AG09319 (cell line): Measurements from ENCODE around the gene ANP32B.
A peak's percentile ranks its signal among the peaks of the same experiment; 100 is the strongest.

Experiments used
- DNase-seq: peaks from one replicate; pipeline ENCODE4 v3.0.0-alpha.2; 2010; ENCODE audit warnings: low read depth; ENCODE audit errors: extremely low read depth
- TF ChIP-seq, protein P1 (sequence below): IDR thresholded peaks from 2 replicates; pipeline ENCODE4 v1.5.1; 2011; ENCODE audit warnings: low read depth, mild to moderate bottlenecking, inconsistent platforms, low read length, moderate library complexity

Gene ANP32B

GRCh38 chr9:98056269-98057137, 73.4 kb downstream of the ANP32B start, which contains the start of gene NANS:
NANS (plus strand) TSS chr9:98056732; CDS start chr9:98056809, 77 bp downstream.
- peak; percentile 67 for DNase-seq
- TF ChIP-seq, protein P1, sequence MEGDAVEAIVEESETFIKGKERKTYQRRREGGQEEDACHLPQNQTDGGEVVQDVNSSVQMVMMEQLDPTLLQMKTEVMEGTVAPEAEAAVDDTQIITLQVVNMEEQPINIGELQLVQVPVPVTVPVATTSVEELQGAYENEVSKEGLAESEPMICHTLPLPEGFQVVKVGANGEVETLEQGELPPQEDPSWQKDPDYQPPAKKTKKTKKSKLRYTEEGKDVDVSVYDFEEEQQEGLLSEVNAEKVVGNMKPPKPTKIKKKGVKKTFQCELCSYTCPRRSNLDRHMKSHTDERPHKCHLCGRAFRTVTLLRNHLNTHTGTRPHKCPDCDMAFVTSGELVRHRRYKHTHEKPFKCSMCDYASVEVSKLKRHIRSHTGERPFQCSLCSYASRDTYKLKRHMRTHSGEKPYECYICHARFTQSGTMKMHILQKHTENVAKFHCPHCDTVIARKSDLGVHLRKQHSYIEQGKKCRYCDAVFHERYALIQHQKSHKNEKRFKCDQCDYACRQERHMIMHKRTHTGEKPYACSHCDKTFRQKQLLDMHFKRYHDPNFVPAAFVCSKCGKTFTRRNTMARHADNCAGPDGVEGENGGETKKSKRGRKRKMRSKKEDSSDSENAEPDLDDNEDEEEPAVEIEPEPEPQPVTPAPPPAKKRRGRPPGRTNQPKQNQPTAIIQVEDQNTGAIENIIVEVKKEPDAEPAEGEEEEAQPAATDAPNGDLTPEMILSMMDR: no peak; the same call in 1 of the 2 replicates

DNA sequence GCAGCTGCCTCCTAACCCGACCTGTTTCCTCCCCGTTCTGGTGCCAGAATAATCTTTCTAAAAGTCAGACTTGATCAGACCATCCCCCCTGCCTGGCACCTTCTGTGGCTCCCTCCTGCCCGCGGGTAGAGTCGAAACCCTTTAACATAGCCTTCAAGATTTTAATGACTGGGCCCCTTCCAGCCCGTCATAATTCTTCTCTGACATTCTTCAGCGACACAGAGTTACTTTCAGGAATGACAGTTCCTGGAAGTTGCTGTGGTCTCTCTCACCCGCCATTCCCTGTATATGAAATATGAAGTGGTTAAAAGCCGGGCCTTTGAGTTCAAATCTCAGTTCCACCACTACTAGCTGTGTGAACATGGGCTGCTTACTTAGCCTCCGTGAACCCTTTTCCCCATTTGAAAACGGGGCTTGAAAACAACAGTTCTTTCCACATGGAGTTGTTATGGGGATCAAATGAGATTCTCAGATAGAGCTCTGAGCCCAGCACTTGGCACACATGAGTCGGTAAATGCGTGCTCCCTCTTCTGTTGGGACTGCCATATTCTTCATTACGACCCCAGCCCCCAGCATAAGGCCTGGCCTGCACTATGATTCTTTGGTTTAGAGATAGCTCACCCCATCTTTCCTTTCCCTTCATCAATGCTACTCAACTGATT, 74.1 kb downstream of the ANP32B start:
- DNase-seq: no peak
- TF ChIP-seq, protein P1: no peak

DNA sequence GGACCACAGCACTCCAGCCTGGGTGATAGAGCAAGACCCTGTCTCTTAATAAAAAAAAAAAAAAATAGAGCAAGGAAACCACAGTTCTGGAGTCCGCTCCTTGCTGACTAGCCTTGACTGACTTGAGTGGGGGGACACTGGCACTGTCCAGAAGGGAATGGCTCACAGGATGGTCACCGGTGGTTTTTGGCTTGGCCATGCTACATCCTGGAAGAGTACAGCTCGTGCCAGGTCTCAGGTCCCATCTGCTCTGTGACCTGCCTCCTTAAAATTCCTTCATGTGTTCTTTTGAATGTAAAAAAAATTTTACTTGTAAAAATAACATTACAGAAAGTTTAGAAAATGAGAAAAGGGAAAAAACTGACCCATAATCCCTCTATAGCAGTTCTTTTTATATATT, 79.0 kb downstream of the ANP32B start:
- TF ChIP-seq, protein P1: no peak
- no peak for DNase-seq

DNA sequence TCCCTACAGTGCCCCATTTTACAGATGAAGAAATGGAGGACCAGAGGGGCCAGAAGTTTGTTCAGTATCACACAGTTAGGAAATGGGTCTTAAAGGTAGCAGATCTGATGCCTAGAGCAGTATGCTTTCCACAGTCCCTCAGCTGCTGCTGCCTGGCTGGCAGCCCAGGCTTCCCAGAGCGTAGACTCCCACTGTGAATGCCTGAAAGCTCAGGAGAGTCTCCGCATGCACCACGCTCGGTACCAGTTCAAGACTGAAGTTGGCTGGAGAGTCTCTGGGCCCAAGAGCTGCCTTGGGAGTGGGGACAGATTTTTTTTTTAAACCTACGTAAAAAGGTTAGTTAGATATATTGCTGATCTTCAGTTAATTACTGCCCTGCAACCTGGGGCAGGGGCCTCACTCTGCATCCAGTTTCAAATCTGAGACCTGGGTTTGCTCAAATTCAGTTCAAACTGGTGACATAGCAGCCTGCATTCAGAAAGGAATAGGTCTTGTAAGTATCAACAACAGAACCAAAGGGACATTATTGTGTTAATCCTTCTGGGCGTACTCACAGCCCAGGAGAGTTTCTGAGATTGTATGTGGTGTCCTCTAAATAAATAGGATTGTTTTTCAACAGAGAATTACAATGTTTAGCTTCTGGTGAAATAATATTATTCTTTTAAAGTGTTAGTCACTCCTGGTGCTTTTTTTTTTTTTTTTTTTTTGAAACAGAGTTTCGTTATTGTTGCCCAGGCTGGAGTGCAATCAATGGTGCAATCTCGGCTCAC, 81.7 kb downstream of the ANP32B start:
- TF ChIP-seq, protein P1: no peak
- no peak for DNase-seq
